ENCODE data around the gene AHNAK.

Gene AHNAK

DNA sequence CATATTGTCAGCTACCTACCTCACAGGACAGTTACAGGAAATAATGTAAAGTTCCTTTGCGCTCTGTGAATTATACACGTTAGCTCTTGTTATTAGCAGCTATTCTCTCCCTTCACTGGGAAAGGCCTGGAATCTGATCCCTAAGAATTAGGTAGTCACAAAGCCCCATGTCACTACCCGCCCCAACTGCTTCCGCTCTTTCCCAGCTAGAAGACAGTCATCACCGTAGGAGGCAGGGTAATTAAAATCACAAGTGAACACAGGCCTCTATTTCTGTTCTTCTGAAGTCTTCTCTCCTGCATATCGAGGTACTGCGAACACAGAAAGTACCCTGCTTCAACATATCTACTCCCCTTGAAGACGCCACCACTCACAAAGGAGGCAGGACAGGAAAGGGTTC lies 12.6 kb upstream of the AHNAK start:
- Histone ChIP-seq H2AFZ (ENCODE audit: low read length) (no peak overlapping the region), H3K9me2 (ENCODE audit: low read depth, low read length) (no peaks in the 10 kb centered on the region), H3K27me3 (ENCODE audit: insufficient read depth, low read length) (no peaks in the 10 kb centered on the region), H3K9me3 (ENCODE audit: low read length) (no peaks in the 10 kb centered on the region), H4K20me1 (ENCODE audit: insufficient read depth, low read length) (no peaks in the 10 kb centered on the region), H3K4me2 (ENCODE audit: low read length) (no peak overlapping the region), H3K4me1 (ENCODE audit: insufficient read depth, low read length, severe bottlenecking) (peaks cover 29% of the 10 kb centered on the region), H3K79me2 (ENCODE audit: insufficient read depth, low read length) (no peaks in the 10 kb centered on the region), H3F3A (ENCODE audit: insufficient read depth, low read length) (no peaks in the 10 kb centered on the region; the same call in 1 of the 2 replicates), H3K36me3 (ENCODE audit: insufficient read depth, low read length) (peaks cover 86% of the 10 kb centered on the region), H3K9ac (ENCODE audit: low read length) (no peak overlapping the region), H3K4me3 (ENCODE audit: low read depth, low read length, poor library complexity, severe bottlenecking) (no peak overlapping the region), H3K27ac (ENCODE audit: low read depth, low read length, poor library complexity, severe bottlenecking) (no peak overlapping the region)
- no peak for TF ChIP-seq EZH2 (IDR thresholded peaks at IDR 0.05; ENCODE audit: borderline replicate concordance, low read length)
- TF ChIP-seq, protein P1, sequence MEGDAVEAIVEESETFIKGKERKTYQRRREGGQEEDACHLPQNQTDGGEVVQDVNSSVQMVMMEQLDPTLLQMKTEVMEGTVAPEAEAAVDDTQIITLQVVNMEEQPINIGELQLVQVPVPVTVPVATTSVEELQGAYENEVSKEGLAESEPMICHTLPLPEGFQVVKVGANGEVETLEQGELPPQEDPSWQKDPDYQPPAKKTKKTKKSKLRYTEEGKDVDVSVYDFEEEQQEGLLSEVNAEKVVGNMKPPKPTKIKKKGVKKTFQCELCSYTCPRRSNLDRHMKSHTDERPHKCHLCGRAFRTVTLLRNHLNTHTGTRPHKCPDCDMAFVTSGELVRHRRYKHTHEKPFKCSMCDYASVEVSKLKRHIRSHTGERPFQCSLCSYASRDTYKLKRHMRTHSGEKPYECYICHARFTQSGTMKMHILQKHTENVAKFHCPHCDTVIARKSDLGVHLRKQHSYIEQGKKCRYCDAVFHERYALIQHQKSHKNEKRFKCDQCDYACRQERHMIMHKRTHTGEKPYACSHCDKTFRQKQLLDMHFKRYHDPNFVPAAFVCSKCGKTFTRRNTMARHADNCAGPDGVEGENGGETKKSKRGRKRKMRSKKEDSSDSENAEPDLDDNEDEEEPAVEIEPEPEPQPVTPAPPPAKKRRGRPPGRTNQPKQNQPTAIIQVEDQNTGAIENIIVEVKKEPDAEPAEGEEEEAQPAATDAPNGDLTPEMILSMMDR (IDR thresholded peaks at IDR 0.05; ENCODE audit: low read length), result no peak

DNA sequence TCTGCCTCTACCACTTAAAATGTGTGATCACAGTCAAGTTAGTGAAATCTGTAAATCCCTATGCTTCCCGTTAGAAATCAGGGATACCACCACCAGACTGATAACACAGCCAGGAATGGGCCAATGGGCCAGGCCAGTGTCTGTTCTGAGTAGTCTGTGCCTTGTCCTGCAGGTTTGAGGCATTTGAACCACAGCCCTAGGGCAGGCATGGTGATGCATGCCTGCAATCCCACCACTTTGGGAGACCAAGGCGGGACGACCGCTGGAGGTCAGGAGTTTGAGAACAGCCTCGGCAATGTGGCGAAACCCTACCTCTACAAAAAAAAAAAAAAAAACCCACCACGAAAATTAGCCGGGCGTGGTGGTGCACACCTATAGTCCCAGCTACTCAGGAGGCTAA lies 12.1 kb upstream of the AHNAK start:
- H3K4me1 ChIP-seq (ENCODE audit: insufficient read depth, low read length, severe bottlenecking), result peaks cover 31% of the 10 kb centered on the region
- H3K27ac ChIP-seq (ENCODE audit: low read depth, low read length, poor library complexity, severe bottlenecking), result no peak overlapping the region
- H3K9me2 ChIP-seq (ENCODE audit: low read depth, low read length), result no peaks in the 10 kb centered on the region
- no peaks in the 10 kb centered on the region for H3K9me3 ChIP-seq (ENCODE audit: low read length)
- no peaks in the 10 kb centered on the region for H3K79me2 ChIP-seq (ENCODE audit: insufficient read depth, low read length)
- no peaks in the 10 kb centered on the region for H4K20me1 ChIP-seq (ENCODE audit: insufficient read depth, low read length)
- H3K4me3 ChIP-seq (ENCODE audit: low read depth, low read length, poor library complexity, severe bottlenecking), result no peak overlapping the region
- H3K36me3 ChIP-seq (ENCODE audit: insufficient read depth, low read length), result peaks cover 85% of the 10 kb centered on the region
- TF ChIP-seq, protein P1 (IDR thresholded peaks at IDR 0.05; ENCODE audit: low read length), result no peak
- TF ChIP-seq EZH2 (IDR thresholded peaks at IDR 0.05; ENCODE audit: borderline replicate concordance, low read length), result no peak
- H3K27me3 ChIP-seq (ENCODE audit: insufficient read depth, low read length), result no peaks in the 10 kb centered on the region
- no peaks in the 10 kb centered on the region; the same call in 1 of the 2 replicates for H3F3A ChIP-seq (ENCODE audit: insufficient read depth, low read length)
- H3K4me2 ChIP-seq (ENCODE audit: low read length), result no peak overlapping the region
- H3K9ac ChIP-seq (ENCODE audit: low read length), result no peak overlapping the region
- no peak overlapping the region for H2AFZ ChIP-seq (ENCODE audit: low read length)

DNA sequence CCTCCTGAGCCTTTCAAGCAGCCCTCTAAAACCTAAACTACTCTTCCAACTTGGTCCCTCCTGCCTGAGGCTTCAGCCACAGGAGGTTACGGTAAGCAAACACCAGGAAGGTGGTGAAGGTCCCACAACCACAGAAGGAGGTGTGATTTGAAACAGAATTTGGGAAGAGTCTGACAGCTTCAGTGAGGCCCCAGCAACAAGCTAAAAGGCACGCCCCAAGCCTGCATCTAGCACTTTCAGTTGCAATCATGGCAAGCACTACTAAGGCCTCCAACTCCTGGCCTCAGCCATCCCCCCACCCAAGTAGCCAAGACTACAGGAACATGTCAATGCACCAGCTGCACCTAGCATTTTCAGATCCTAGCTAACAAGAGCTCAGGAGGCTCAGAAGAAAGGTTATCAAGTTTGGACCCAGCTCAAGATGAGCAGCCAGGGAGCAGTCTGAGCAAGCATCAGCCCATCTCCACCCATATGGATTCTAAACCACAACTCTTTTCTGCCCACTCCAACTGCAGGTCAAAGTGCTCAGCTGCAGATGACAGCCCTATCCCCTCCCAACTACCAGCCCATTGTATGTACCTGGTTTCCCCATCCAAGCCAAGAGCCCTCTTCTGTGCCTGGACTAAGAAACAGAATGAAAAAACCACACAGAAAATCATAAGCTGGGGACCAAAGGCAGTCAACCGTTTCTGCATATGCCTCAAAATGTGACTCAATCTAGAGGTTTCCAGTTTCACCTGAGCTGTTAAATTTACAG lies 10.4 kb upstream of the AHNAK start:
- H3K9me2 ChIP-seq (ENCODE audit: low read depth, low read length), result no peaks in the 10 kb centered on the region
- H4K20me1 ChIP-seq (ENCODE audit: insufficient read depth, low read length), result no peaks in the 10 kb centered on the region
- H3K9me3 ChIP-seq (ENCODE audit: low read length), result no peaks in the 10 kb centered on the region
- peak overlapping the region; percentile 30; the same call in 1 of the 2 replicates for H3K4me2 ChIP-seq (ENCODE audit: low read length)
- H3K9ac ChIP-seq (ENCODE audit: low read length), result no peak overlapping the region; the same call in 1 of the 2 replicates
- no peak overlapping the region for H3K4me3 ChIP-seq (ENCODE audit: low read depth, low read length, poor library complexity, severe bottlenecking)
- no peaks in the 10 kb centered on the region; the same call in 1 of the 2 replicates for H3F3A ChIP-seq (ENCODE audit: insufficient read depth, low read length)
- TF ChIP-seq EZH2 (IDR thresholded peaks at IDR 0.05; ENCODE audit: borderline replicate concordance, low read length), result no peak
- TF ChIP-seq, protein P1 (IDR thresholded peaks at IDR 0.05; ENCODE audit: low read length), result no peak
- H2AFZ ChIP-seq (ENCODE audit: low read length), result no peak overlapping the region
- H3K27me3 ChIP-seq (ENCODE audit: insufficient read depth, low read length), result no peaks in the 10 kb centered on the region
- no peaks in the 10 kb centered on the region for H3K79me2 ChIP-seq (ENCODE audit: insufficient read depth, low read length)
- peaks cover 47% of the 10 kb centered on the region for H3K4me1 ChIP-seq (ENCODE audit: insufficient read depth, low read length, severe bottlenecking)
- H3K27ac ChIP-seq (ENCODE audit: low read depth, low read length, poor library complexity, severe bottlenecking), result peak overlapping the region; percentile 74
- H3K36me3 ChIP-seq (ENCODE audit: insufficient read depth, low read length), result peaks cover 70% of the 10 kb centered on the region
